ENCODE results near the gene RBCK1.

The RBCK1 gene

GRCh38 chr20:419556-420165 lies 11.6 kb downstream of the RBCK1 start:
- FAIRE-seq: no peak

DNA sequence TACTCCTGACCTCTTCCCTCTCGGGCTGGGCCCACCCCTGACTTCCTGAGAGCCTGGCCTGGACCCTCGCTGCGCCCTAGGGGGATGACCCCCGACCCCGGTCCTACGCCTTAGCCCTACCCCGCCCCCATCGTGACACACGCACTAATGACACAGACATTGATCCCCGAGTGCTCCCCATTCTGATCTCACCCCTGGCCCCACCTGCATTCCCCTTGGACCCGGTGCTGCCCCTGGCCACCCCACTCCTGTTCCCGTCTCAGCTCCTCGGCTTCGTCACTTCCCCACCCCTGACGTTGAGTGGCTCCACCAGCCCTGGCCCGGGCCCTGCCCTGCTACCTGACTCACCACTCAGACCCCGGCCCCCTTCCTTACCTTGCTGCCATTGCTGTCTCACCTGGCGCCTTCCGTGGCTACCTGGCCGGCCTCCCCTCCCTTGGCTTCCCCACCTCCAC lies 12.1 kb downstream of the RBCK1 start:
- FAIRE-seq: no peak

GRCh38 chr20:420721-421574 lies 12.8 kb downstream of the RBCK1 start:
- no peak for FAIRE-seq

DNA sequence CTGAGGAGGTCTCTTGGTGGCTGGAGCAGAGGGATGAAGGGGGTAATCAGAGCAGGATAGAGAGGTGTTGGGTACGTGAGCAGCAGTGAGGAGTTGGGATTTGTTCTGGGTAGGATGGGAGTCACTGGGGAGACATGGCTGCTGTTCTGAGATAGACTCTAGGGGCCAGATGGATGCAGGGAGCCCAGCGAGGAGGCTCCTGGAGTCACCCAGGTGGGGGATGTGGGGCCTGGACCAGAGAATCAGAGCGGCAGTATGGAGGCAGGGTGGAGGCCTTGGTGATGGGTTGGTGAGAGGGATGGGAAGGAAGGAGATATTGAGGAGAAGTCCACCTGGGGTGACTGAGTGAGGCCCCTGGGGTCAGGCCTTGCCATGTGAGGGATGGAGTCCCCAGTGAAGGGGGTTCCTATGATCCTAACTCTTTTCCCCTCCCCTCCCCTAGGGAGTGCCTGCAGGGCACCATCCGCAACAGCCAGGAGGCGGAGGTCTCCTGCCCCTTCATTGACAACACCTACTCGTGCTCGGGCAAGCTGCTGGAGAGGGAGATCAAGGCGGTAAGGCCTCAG lies 13.7 kb downstream of the RBCK1 start:
- no peak for FAIRE-seq

DNA sequence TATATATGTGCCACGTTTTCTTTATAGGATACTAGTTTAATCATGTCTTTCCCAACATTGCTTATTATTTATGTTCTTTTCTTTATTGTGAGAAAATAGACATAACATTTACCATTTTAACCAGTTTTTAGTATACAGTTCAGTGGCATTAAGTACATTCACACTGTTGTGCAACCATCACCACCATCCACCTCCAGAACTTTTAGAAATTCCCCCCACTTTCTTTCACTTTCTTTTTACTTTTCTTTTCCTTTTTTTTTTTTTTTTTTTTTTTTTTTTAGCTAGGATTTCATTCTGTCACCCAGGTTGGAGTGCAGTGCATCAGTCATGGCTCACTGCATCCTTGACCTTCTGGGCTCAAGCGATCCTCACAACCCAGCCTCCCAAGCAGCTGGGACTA lies 18.5 kb downstream of the RBCK1 start:
- FAIRE-seq: no peak

GRCh38 chr20:427401-427800 lies 19.3 kb downstream of the RBCK1 start:
- no peak for FAIRE-seq

- no peak for FAIRE-seq
Measured at GRCh38 chr20:427849-428657, 20.0 kb downstream of the RBCK1 start.

DNA sequence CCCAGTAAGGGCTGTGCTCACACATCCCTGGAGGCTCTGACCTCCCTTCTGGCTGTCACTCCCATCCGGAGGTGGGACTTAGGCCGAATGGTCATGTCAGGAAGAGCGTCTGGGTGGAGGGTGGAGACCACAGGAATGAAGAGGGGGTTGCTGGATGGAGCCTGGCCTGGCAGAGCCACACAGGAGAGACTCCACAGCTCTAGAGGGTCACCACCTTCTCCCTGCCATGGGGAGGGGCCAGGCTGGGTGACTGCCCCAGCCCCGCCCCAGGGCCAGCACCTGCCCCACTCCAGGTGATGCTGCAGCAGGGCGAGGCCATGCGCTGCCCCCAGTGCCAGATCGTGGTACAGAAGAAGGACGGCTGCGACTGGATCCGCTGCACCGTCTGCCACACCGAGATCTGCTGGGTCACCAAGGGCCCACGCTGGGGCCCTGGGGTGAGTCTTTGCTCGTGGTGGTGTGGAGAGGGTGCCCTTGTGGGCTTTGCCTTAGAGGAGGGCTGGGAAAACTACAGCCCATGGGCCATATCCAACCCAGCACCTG lies 20.6 kb downstream of the RBCK1 start:
- FAIRE-seq: no peak

- no peak for FAIRE-seq
Measured at GRCh38 chr20:430091-430999, 22.2 kb downstream of the RBCK1 start.

GRCh38 chr20:431012-431904 lies 23.2 kb downstream of the RBCK1 start:
- no peak for FAIRE-seq

GRCh38 chr20:432208-432607 lies 24.1 kb downstream of the RBCK1 start:
- FAIRE-seq: no peak

DNA sequence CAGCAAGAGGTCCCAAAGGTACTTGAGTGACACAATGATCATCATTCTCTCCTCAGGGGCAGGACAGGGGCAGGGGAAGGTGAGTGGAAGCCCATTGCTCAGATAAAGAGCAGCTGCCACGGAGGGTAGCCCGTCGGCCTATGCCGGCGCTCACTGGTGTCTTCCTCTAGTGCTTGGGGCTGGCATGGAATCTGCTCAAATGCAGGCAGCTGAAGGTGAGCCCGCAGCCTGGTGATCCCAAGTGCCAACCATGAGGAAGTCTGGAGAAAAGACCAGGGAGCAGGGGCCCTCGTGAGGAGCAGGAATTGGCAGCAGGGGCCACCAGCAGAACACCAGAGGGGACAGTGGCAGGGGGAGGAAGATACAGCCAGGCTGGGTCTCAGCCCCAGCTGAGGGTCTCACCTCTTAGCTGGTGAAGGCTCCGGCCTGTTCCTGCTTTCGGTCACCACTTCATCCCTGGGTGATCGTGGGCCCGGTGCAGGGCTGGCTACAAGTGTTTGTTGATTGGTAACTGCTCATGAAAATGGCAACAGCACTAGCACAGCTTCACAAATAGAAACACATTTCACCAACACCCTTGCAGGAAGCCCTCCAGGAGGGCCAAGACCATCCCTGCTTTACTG lies 24.7 kb downstream of the RBCK1 start:
- no peak for FAIRE-seq

GRCh38 chr20:433300-433975 lies 25.3 kb downstream of the RBCK1 start:
- no peak for FAIRE-seq

GRCh38 chr20:434221-434620 lies 26.1 kb downstream of the RBCK1 start:
- FAIRE-seq: no peak

DNA sequence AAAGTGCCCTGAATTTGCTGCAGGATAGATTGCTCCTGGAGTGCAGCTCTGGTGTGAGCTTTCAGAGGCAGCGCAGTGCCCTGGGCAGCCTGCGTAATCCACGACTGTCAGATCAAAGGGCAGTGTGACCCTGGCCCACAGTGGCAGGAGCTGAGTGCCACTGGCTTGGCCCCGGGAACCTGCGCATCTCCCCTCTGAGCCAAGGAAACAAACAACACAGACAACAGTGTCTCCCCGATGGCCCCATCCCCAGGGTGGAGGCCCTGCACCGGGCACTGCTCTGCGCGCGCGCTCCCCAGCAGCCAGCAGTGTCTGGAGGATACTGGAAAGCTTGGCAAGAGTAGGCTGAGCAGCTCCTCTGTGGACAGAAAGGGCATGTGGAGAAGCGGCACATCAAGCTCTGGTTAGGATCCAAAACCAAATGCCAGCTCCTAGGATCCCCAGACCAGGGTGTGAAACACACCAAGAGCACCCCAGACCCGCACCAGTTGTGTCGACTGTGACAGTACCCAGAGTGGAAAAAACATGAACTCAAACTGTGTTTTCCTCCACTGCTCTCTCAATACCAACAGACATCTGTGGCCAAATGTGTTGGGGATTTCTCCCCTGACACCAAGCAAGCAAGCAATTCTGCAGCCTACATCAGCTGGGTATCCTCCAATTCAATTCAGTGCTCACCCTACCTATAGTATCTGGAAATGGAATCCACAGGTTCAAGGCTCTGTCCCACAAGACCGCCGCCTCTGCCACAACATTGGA lies 26.7 kb downstream of the RBCK1 start:
- FAIRE-seq: no peak

DNA sequence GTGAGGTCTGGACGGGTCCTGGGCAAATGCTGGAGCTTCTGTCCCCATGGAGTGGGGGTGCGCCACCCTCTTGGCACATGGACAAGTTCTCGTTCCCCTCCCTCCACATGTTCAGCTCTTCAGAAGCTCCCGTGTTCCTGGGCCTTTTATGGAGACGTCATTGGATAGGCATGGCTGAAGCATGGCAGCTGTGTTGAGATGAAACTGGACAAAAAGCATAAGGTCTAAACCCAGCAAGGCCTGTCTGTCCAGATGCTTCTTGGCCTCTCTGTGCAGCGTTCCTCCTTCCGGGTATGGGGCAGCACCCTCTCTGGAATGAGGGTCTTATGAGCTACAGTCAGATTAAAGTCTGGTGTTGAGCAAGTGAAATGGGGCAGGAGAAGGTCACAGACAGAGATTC lies 27.5 kb downstream of the RBCK1 start:
- no peak for FAIRE-seq

- FAIRE-seq: no peak
Measured at GRCh38 chr20:436476-436875, 28.4 kb downstream of the RBCK1 start.

DNA sequence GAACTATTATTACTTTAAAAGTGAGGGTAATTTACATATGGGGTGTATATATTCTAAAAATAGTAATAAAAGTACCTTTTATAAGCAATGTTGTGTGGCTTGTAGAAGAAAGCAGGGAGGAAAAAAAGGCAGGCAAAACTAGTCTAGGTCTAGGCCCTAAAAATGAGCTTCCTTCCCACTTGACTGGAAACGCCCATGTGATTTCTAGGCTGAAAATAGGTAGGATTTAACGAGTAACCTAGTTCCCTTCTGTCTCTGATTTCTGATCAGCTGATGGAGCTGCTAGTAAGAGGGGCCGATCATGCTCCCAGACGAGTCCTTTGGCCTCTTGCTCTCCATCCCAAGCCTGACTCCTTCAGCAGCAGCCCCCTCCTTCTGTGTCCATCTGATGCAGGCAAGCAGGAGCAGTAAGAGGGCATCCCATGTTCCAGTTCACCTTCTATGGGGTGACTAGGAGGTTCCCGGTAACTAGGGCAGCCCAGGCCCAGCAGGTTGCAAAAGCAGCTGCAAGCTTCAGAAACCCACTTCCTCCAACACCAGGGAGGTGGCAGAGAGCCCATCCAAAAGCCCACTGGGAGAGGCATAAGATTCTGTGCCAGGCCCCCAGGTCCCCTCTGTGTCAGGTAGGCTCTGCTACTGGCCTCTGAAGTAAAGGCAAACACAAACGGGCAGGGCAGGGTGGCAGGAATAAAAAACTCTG lies 29.8 kb downstream of the RBCK1 start:
- FAIRE-seq: no peak

All from endometrium (tissue), 2 donors.